ENCODE measurements around the gene PRELID1. TPM values are rescaled to one million over a fixed set of nuclear protein-coding genes. Genes with fewer than 3 reads are reported as not detected.

PRELID1 gene
- polyA plus RNA-seq, 3 donors, result 94.5 to 151 (median 114) TPM

GRCh38 chr5:177309351-177310191, 6.0 kb downstream of the PRELID1 start:
- DNase-seq (ENCODE audit: extremely low read depth in 1 of 11, low read depth in 9 of 11, low spot score in 4 of 11), result peak in 3 of 11 donors; percentile 28 to 50 (median 46)

- no peak for DNase-seq (ENCODE audit: extremely low read depth in 1 of 11, low read depth in 9 of 11, low spot score in 4 of 11)
Measured at GRCh38 chr5:177310332-177310731, 6.7 kb downstream of the PRELID1 start.

GRCh38 chr5:177310757-177311391, 7.3 kb downstream of the PRELID1 start:
- no peak for DNase-seq (ENCODE audit: extremely low read depth in 1 of 11, low read depth in 9 of 11, low spot score in 4 of 11)

- DNase-seq (ENCODE audit: extremely low read depth in 1 of 11, low read depth in 9 of 11, low spot score in 4 of 11), result no peak
Measured at GRCh38 chr5:177311392-177311722, 7.8 kb downstream of the PRELID1 start.

GRCh38 chr5:177311723-177312648, 8.4 kb downstream of the PRELID1 start, which contains the start of gene MXD3:
Gene MXD3 (minus strand): TSS chr5:177311898. CDS start chr5:177311830, 68 bp downstream.
- DNase-seq (ENCODE audit: extremely low read depth in 1 of 11, low read depth in 9 of 11, low spot score in 4 of 11), result peak; percentile 79 to 95 (median 91)

- DNase-seq (ENCODE audit: extremely low read depth in 1 of 11, low read depth in 9 of 11, low spot score in 4 of 11), result no peak
Measured at GRCh38 chr5:177312649-177313181, 9.1 kb downstream of the PRELID1 start.

GRCh38 chr5:177313561-177314259, 10.1 kb downstream of the PRELID1 start:
- DNase-seq (ENCODE audit: extremely low read depth in 1 of 11, low read depth in 9 of 11, low spot score in 4 of 11), result no peak

- DNase-seq (ENCODE audit: extremely low read depth in 1 of 11, low read depth in 9 of 11, low spot score in 4 of 11), result no peak
Measured at GRCh38 chr5:177314376-177315342, 11.1 kb downstream of the PRELID1 start.

- DNase-seq (ENCODE audit: extremely low read depth in 1 of 11, low read depth in 9 of 11, low spot score in 4 of 11), result no peak
Measured at GRCh38 chr5:177315411-177315810, 11.8 kb downstream of the PRELID1 start.

GRCh38 chr5:177316005-177316404, 12.4 kb downstream of the PRELID1 start:
- DNase-seq (ENCODE audit: extremely low read depth in 1 of 11, low read depth in 9 of 11, low spot score in 4 of 11), result no peak

GRCh38 chr5:177317959-177318377, 14.4 kb downstream of the PRELID1 start:
- peak in 7 of 11 donors; percentile 55 to 71 (median 60) for DNase-seq (ENCODE audit: extremely low read depth in 1 of 11, low read depth in 9 of 11, low spot score in 4 of 11)

- DNase-seq (ENCODE audit: extremely low read depth in 1 of 11, low read depth in 9 of 11, low spot score in 4 of 11), result no peak
Measured at GRCh38 chr5:177319913-177320588, 16.5 kb downstream of the PRELID1 start.

- DNase-seq (ENCODE audit: extremely low read depth in 1 of 11, low read depth in 9 of 11, low spot score in 4 of 11), result no peak
Measured at GRCh38 chr5:177320879-177321278, 17.3 kb downstream of the PRELID1 start.

GRCh38 chr5:177325868-177326381, 22.3 kb downstream of the PRELID1 start:
- DNase-seq (ENCODE audit: extremely low read depth in 1 of 11, low read depth in 9 of 11, low spot score in 4 of 11), result no peak

GRCh38 chr5:177327539-177328522, 24.2 kb downstream of the PRELID1 start:
- DNase-seq (ENCODE audit: extremely low read depth in 1 of 11, low read depth in 9 of 11, low spot score in 4 of 11), result no peak
